Brain pericyte (primary cell): ENCODE results near the gene CMTM3.
"Not testable (repeated sequence)": the region's sequence is repeated elsewhere in the genome, so short reads cannot be mapped to it uniquely, and the experiment has no call there.

Experiments used
- DNase-seq: peaks from one replicate; pipeline ENCODE4 v3.0.0-alpha.2; 2012; ENCODE audit warnings: low read depth, low spot score

CMTM3 gene

DNA sequence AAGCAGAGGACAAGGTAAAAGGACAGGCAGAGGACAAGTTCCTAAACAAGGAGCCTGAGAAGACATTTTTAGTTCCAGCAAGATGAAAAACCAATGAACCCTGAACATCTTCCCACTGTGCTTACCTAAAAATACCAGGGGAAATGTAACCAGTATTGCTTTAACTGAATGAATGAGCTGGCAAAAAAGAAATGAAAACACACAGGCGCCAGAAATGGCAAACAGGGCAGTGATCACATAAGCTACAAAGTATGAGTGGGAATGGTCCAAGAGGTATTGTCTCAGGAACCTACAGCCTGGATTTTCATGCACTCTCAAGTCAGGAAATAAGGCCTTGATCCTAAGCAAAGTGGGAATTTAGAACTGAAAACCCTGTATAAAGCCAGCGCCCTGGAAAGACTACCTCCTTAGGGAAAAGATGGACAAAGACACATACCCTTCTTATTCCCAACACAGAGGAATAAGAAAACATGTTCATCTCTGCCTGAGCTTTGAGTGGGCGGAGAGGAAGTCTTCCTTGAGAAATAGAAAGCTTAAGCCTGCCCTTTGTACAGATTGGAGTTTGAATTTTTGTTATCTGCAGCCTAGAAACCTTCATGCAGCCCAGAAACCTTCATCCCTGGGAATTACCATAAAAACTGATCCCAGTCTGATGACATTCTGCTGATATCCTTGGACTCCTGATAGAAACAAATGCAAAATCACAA lies 23.1 kb upstream of the CMTM3 start:
- no peak for DNase-seq

DNA sequence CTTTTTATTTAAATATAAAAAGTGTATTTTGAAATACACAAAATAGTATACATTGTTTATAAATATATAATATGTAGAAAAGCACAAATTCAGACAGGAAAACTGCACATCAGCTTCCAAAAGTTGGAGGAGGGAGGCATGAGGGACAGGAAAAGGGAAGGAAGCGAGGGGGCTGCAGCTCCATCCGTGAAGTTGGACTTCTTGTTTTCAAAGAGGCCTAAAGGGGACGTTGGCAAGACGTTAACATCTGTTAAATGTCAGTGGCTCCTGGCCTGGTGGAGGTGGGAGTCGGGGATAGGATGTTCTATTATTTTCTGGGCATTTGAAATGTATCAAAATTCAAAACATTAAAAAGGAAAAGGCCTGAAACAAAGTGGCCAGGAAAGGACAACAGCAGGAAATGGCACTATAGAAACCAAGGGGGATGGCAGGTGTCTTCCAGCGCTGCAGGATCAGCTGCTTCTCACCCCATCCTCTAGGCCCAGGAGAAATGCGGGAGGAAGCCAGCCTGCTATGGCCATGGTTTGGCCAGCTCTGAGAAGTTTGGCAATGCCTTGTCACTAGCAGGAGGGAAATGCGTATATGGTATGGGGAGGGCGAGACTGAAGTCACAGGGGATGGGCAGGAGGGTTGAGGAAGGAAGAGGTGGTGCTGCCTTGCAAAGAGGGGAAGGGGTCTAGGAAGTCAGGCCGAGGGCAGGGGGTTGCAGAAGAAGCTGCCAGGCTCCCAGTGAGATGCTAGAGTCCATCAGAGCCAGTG lies 18.8 kb upstream of the CMTM3 start:
- DNase-seq = no peak

GRCh38 chr16:66587881-66588600 lies 16.5 kb upstream of the CMTM3 start:
- DNase-seq = no peak

DNA sequence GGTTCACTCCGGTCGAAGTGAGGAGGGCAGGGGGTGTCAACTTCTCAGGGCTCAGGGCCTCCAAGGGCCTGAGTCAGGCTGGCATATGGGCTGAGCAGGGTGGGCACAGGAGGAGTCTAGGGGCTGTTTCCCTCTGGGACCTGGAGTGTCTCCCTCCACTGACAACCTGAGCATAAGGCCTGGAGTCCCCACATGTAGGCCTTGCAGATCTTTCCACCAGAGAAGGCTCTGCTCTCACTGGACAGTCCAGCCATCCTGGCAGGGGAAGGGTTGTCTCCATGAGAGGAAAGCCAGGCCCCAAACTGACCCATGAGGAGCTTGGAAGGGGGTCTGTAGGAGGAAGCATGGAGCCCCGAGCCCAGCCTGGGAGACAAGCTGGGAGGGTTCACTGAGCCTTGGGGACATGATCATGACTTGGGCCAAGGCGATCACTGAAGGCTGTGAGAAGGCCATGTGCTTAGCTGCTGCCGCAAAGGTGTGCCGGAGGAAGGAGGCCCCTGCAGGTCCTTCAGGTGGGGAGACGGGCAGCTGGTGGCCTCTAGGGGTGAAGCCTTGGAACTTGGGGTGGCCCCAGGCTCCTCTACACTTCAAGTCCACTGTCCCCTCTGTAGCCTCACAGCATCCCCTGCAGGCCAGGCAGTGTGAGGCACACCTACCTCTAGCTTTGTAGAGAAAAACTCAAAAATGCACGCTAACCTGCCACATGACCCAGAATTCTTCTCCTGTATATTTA lies 15.4 kb upstream of the CMTM3 start:
- no peak for DNase-seq

- no peak for DNase-seq
Observed at GRCh38 chr16:66590322-66590721, 14.2 kb upstream of the CMTM3 start.

DNA sequence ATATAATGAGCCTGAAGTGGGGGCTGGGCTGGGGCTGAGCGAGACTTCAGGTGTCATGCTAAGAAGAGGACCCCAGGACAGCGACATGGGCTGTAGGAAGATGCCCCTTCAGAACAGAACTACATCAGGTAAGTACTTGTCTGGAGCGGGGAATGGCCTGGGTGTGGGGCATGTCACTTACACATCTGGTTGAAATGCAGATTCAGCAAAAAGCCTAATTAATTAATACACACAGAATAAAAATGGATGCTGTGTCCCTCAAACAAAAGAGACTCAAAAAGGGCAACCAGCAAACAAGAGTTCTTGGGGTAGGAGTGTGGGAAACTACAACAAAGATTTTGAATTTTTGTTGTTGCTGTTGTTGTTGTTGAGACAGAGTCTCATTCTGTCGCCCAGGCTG lies 13.5 kb upstream of the CMTM3 start:
- no peak for DNase-seq

DNA sequence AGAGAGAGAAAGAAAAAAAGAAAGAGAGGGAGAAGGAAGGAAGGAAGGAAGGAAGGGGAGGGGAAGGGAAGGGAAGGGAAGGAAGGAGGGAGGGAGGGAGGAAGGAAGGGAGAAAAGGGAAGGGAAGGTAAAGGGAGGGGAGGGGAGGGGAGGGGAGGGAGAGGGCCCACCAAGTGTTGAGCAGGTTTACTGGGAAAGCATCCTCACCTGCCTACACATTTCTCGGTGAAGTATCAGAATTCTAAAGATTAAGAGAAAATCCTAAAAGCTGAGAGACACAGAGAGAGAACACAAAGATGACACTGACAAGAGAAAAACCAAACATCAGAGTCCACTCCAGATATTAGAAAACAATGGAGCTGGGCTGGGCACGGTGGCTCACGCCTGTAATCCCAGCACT lies 12.3 kb upstream of the CMTM3 start:
- no peak for DNase-seq

DNA sequence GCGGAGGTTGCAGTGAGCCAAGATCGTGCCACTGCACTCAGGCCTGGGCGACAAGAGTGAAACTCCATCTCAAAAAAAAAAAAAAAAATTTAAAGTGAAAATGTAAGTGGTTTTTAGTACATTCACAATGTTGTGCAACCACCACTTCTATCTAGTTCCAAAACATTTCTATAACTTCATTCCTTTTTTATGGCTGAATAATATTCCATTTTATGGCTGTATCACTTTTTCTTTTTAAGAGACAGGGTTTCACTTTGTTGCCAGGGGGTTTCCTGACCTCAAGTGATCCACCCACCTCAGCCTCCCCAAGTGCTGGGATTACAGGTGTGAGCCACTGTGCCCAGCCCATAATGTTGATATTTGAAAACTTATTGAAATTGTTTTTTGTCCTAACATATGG lies 11.7 kb upstream of the CMTM3 start:
- DNase-seq = no peak

DNA sequence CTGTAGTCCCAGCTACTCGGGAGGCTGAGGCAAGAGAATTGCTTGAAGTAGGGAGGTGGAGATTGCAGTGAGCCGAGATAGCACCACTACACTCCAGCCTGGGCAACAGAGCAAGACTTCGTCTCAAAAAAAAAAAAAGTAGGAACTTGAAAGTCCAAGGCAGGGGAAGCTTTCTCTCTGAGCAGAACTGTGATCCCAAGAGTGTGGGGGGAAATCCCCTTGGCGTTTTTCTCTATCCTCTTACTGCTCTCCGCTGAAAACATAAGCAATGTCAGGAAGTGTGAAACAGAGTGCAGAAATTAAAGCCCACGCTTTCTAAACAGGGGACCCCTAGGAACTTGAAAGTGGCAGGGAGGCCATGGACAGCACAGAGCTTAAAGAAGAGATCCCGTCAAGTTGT lies 9.8 kb upstream of the CMTM3 start:
- DNase-seq = no peak

DNA sequence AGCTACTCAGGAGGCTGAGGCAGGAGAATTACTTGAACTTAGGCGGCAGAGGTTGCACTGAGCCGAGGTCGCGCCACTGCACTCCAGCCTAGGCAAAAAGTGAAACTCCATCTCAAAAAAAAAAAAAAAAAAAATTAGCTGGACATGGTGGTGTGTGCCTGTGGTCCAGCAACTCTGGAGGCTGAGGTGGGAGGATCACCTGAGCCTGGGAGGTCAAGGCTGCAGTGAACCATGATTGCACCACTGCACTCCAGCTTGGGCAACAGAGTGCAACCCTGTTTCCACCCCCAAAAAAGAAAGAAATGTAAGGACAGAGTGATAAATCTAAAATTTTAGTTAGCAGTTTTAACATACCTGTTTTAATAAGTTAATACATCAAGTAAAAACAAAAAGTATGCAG lies 7.9 kb upstream of the CMTM3 start:
- DNase-seq = not testable (repeated sequence)

GRCh38 chr16:66596986-66597848 lies 7.3 kb upstream of the CMTM3 start:
- DNase-seq = no peak

DNA sequence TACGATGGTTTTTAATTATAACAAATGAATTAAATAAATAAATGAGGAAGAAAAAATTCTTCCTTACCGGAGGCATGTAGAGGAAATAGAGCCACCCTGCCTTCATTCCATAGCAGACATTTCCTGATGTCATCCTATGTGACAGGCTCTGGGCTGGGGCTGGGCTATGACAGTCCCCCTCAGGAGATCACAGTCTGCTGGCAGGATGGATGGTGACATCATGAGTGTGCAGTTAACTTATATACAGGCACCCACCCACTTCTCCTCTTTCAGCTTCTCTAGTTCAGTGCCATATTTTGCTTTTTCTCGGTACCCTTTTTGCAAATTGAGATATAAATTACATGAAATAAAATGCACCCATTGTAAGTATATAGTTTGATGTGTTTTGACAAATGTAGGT lies 6.4 kb upstream of the CMTM3 start:
- DNase-seq = no peak

- no peak for DNase-seq
Observed at GRCh38 chr16:66599726-66600125, 4.8 kb upstream of the CMTM3 start.

- DNase-seq = no peak
Observed at GRCh38 chr16:66600477-66600876, 4.0 kb upstream of the CMTM3 start.

DNA sequence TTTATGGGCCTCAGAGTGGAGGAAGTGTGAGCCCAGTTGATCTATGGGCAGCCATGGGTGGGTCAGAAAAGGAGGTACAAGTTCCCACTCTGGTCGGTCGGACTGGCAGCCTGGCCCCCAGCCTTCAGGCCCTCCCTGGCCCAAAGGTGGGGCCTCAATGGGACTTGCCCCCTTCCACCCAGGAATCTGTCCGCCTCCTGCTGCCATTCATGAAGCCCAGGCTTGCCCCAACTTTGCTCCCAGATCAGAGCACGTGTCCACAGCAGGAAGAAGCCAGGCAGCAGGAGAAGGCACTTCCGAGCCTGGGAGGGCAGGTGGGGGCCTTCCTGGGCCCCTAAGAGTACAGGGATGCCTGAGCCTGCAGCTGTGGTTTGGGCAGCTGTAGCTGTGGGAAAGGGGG lies 3.0 kb upstream of the CMTM3 start:
- no peak for DNase-seq

DNA sequence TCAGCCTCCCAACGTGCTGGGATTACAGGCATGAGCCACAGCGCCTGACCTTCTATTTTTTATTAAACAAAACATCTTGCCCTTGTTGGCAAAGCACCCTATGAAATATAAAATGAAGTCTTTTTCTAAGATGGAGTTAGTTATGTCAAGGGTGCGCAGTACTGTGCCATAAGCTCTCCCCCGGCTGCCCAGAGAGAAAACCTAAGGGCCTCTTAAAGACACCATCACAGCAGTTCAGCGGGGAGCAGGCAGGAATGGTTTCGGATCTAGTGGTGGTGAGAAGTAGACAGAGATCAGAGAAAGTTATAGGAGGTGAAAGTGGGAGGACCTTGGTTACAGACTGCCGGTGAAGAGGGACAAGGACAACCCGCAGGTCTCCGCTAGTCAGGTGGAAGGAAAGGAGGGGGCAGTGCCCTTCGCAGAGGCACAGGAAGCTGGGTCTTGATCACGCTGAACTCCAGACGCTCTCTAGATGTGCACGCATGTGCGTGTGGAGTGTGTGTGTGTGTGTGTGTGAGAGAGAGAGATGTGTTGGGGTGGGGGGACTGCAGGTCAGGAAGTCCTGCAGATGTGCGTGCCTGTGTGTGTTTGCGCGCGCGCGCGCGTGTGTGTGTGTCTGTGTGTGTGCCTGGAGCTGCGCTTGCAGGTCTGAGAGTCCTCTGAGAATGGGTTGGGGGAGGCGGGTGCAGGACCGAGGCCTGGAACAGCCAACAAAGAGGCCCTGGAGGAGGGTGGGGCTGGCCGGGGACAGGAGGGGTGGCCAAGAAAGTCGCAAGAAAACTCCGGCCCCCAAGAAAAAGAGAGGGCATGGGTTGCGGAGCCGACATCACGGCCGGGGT lies 748 bp upstream of the CMTM3 start:
- DNase-seq = no peak

GRCh38 chr16:66605177-66605978 lies 874 bp downstream of the CMTM3 start:
- DNase-seq = no peak

- no peak for DNase-seq
Observed at GRCh38 chr16:66605979-66606751, 1.7 kb downstream of the CMTM3 start.
